HFFc6 (cell line): ENCODE measurements around the gene CYP4Z1. TPM values are rescaled to one million over a fixed set of nuclear protein-coding genes. Genes with fewer than 3 reads are reported as not detected.
"Not testable (repeated sequence)": the region's sequence is repeated elsewhere in the genome, so short reads cannot be mapped to it uniquely, and the experiment has no call there.

Experiments used
- DNase-seq: peaks from one replicate; pipeline ENCODE4 v3.0.0-alpha.2; 2018
- H3K27ac Mint-ChIP-seq: 2 replicates; pipeline ENCODE4 v1.8.0; 2020; ENCODE audit warnings: mild to moderate bottlenecking, mixed read lengths
- H3K27me3 Mint-ChIP-seq: 2 replicates; pipeline ENCODE4 v1.8.0; 2021; ENCODE audit warnings: mild to moderate bottlenecking, moderate library complexity, mixed read lengths; ENCODE audit not compliant: insufficient read depth
- H3K36me3 Mint-ChIP-seq: 2 replicates; pipeline ENCODE4 v1.8.0; 2021; ENCODE audit warnings: low read depth, mixed read lengths
- H3K4me1 Mint-ChIP-seq: 2 replicates; pipeline ENCODE4 v1.8.0; 2020; ENCODE audit warnings: low read depth, mixed read lengths
- H3K4me3 Mint-ChIP-seq: 2 replicates; pipeline ENCODE4 v1.8.0; 2020; ENCODE audit warnings: mild to moderate bottlenecking, moderate library complexity, mixed read lengths
- H3K9me3 Mint-ChIP-seq: 2 replicates; pipeline ENCODE4 v1.8.0; 2020; ENCODE audit warnings: mild to moderate bottlenecking, mixed read lengths
- total RNA-seq, 6 experiments: library from RNA; stranded (reverse); fragmentation: NEBNext Ultra II Directional; extraction: Animal tissue kit (Norgen Biotek cat#: 25700); gene quantifications; 2 replicates in 1 of 6; 3 replicates in 5 of 6; pipeline ENCODE4 v1.2.3, GENCODE V29; 2021
- TF ChIP-seq, protein P1 (sequence below): fragments of 200-600 bp; sonication (generic); IDR thresholded peaks from 2 replicates; pipeline ENCODE4 v1.5.0; 2021; ENCODE audit warnings: antibody characterized with exemption, mild to moderate bottlenecking

CYP4Z1 gene
- total RNA-seq, 6 experiments from 2014 or later = not detected

- TF ChIP-seq, protein P1, sequence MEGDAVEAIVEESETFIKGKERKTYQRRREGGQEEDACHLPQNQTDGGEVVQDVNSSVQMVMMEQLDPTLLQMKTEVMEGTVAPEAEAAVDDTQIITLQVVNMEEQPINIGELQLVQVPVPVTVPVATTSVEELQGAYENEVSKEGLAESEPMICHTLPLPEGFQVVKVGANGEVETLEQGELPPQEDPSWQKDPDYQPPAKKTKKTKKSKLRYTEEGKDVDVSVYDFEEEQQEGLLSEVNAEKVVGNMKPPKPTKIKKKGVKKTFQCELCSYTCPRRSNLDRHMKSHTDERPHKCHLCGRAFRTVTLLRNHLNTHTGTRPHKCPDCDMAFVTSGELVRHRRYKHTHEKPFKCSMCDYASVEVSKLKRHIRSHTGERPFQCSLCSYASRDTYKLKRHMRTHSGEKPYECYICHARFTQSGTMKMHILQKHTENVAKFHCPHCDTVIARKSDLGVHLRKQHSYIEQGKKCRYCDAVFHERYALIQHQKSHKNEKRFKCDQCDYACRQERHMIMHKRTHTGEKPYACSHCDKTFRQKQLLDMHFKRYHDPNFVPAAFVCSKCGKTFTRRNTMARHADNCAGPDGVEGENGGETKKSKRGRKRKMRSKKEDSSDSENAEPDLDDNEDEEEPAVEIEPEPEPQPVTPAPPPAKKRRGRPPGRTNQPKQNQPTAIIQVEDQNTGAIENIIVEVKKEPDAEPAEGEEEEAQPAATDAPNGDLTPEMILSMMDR = no peak
- Mint-ChIP-seq H3K36me3 (no peaks in the 10 kb centered on the region), H3K27ac (no peak overlapping the region)
Observed at GRCh38 chr1:47113178-47113577, 46.1 kb downstream of the CYP4Z1 start.

GRCh38 chr1:47121039-47121438 lies 54.0 kb downstream of the CYP4Z1 start:
- DNase-seq, H3K4me1 Mint-ChIP-seq, H3K27me3 Mint-ChIP-seq: not testable (repeated sequence)

More at GRCh38 chr1:47113178-47113577, 46.1 kb downstream of the CYP4Z1 start:
- peaks cover 8% of the 10 kb centered on the region; the same call in 1 of the 2 replicates for H3K9me3 Mint-ChIP-seq
- H3K4me1 Mint-ChIP-seq = peaks cover 6% of the 10 kb centered on the region
- no peak overlapping the region for H3K4me3 Mint-ChIP-seq
- no peak for DNase-seq
- H3K27me3 Mint-ChIP-seq = no peaks in the 10 kb centered on the region; the same call in 1 of the 2 replicates

GRCh38 chr1:47124834-47125233 lies 57.8 kb downstream of the CYP4Z1 start:
- H3K27ac Mint-ChIP-seq, H3K27me3 Mint-ChIP-seq: not testable (repeated sequence)

More at GRCh38 chr1:47121039-47121438, 54.0 kb downstream of the CYP4Z1 start:
- not testable (repeated sequence) for H3K36me3 Mint-ChIP-seq, H3K9me3 Mint-ChIP-seq, H3K27ac Mint-ChIP-seq, H3K4me3 Mint-ChIP-seq

DNA sequence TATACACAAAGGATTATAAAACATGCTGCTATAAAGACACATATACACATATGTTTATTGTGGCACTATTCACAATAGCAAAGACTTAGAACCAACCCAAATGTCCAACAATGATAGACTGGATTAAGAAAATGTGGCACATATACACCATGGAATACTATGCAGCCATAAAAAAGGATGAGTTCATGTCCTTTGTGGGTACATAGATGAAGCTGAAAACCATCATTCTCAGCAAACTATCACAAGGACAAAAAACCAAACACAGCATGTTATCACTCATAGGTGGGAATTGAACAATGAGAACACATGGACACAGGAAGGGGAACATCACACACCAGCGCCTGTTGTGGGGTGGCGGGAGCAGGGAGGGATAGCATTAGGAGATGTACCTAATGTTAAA lies 60.0 kb downstream of the CYP4Z1 start:
- H3K9me3 Mint-ChIP-seq, H3K4me1 Mint-ChIP-seq, H3K27me3 Mint-ChIP-seq, DNase-seq, H3K27ac Mint-ChIP-seq, H3K4me3 Mint-ChIP-seq, H3K36me3 Mint-ChIP-seq: not testable (repeated sequence)

More at GRCh38 chr1:47124834-47125233, 57.8 kb downstream of the CYP4Z1 start:
- DNase-seq, H3K9me3 Mint-ChIP-seq, H3K4me3 Mint-ChIP-seq, H3K4me1 Mint-ChIP-seq, H3K36me3 Mint-ChIP-seq: not testable (repeated sequence)

DNA sequence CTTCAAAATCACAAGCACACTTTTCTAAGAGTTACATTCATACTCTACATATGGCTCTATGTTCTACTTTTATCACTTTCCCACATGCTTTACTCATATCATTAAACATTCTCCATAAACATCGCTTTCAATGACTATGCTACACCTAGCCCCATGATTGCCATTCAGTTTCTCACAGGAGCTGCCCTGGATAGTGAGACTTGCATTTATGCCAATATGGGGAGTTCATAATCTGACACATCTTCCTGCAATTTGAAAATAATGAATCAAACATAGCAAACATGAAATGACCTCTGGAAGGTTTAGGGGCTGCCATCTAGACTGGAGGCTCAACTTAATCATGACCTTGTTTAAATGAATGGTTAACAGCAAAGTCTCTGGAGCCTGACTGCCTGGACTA lies 61.2 kb downstream of the CYP4Z1 start:
- Mint-ChIP-seq H3K27ac (no peak overlapping the region), H3K27me3 (peaks cover 2% of the 10 kb centered on the region; the same call in 1 of the 2 replicates), H3K36me3 (no peaks in the 10 kb centered on the region), H3K4me1 (no peaks in the 10 kb centered on the region), H3K4me3 (no peak overlapping the region), H3K9me3 (no peaks in the 10 kb centered on the region; the same call in 1 of the 2 replicates)
- TF ChIP-seq, protein P1 = no peak
- DNase-seq = no peak

DNA sequence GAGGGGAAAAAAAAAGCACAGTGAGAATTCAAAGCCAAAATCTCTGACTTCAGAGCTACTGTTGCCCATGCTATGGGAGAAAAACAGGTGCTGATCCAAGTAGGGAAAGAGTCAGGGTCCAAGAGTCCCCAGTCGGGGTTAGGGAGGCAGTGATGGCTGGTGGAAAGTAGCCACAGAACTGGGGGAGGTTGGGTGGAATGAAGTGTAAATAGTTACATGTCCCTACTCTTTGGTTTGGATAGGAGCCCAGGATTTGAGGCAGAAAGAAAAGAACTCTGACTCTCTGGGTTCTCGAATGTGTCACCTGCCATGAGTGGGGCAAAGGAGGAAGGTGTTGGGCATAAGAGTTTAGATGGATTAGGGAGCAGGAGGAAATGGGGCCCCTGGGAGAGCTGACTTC lies 61.8 kb downstream of the CYP4Z1 start:
- H3K4me1 Mint-ChIP-seq, H3K27ac Mint-ChIP-seq, H3K9me3 Mint-ChIP-seq, H3K36me3 Mint-ChIP-seq, H3K4me3 Mint-ChIP-seq, H3K27me3 Mint-ChIP-seq, DNase-seq: not testable (repeated sequence)

GRCh38 chr1:47129489-47130230 lies 62.6 kb downstream of the CYP4Z1 start:
- not testable (repeated sequence) for H3K27ac Mint-ChIP-seq, H3K4me1 Mint-ChIP-seq, H3K27me3 Mint-ChIP-seq, DNase-seq, H3K9me3 Mint-ChIP-seq, H3K36me3 Mint-ChIP-seq, H3K4me3 Mint-ChIP-seq

DNA sequence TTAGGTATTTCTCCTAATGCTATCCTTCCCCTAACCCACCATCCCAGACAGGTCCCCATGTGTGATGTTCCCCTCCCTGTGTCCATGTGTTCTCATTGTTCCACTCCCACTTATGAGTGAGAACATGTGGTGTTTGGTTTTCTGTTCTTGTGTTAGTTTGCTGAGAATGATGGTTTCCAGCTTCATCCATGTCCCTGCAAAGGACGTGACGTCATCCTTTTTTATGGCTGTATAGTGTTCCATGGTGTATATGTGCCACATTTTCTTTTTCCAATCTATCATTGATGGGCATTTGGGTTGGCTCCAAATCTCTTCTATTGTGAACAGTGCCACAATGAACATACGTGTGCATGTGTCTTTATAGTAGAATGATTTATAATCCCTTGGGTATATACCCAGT lies 65.6 kb downstream of the CYP4Z1 start:
- not testable (repeated sequence) for DNase-seq, H3K4me1 Mint-ChIP-seq, H3K36me3 Mint-ChIP-seq, H3K4me3 Mint-ChIP-seq, H3K27ac Mint-ChIP-seq, H3K27me3 Mint-ChIP-seq, H3K9me3 Mint-ChIP-seq
